Adipocyte (in vitro differentiated cells): ENCODE measurements around the gene ENO3.

Experiments used
- DNase-seq: peaks from one replicate; pipeline ENCODE4 v3.0.0-alpha.2; 2015; ENCODE audit warnings: low read depth
- H3K27me3 ChIP-seq: replicated peaks from 2 replicates; pipeline ENCODE4 v1.7.0; 2013; ENCODE audit warnings: mild to moderate bottlenecking, low read length, moderate library complexity; ENCODE audit not compliant: control insufficient read depth, insufficient read depth
- H3K36me3 ChIP-seq: 2 replicates; pipeline ENCODE4 v1.7.0; 2013; ENCODE audit warnings: low read length, mild to moderate bottlenecking, moderate library complexity; ENCODE audit not compliant: control insufficient read depth, insufficient read depth, severe bottlenecking
- H3K4me1 ChIP-seq: 2 replicates; pipeline ENCODE4 v1.7.0; 2013; ENCODE audit warnings: mild to moderate bottlenecking, low read length, moderate library complexity; ENCODE audit not compliant: control insufficient read depth, insufficient read depth
- H3K4me3 ChIP-seq: 2 replicates; pipeline ENCODE4 v1.7.0; 2013; ENCODE audit warnings: mild to moderate bottlenecking, low read length, moderate library complexity
- H3K9ac ChIP-seq: 2 replicates; pipeline ENCODE4 v1.7.0; 2013; ENCODE audit warnings: mild to moderate bottlenecking, low read length, moderate library complexity
- H3K9me3 ChIP-seq: 2 replicates; pipeline ENCODE4 v1.7.0; 2013; ENCODE audit warnings: mild to moderate bottlenecking, low read length, moderate library complexity; ENCODE audit not compliant: control insufficient read depth

Gene ENO3

DNA sequence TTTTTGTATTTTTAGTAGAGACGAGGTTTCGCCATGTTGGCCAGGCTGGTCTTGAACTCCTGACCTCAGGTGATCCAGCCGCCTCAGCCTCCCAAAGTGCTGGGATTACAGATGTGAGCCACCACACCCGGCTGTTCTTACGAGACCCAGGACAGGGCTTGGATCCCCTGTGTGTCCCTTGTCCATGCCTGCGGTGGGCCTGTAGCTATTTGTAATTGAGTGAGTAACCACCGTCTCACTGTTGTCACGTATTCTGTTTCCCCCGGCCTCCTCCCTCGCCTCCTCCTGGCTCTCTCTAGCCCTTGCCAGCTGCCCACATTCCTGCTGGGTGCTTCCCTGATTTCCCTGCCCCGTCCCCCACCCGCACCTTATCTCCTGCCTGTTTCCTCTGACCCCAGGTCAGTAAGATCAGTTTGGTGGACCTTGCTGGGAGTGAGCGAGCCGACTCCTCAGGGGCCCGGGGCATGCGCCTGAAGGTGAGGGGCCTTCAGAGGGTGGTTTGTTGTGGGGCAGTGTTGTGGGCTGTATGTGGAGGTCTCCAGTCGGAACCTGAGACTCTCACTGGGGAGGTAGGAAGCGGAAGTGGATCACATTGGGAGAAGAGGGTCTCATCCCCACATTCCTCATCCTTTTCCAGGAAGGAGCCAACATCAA lies 52.4 kb downstream of the ENO3 start:
- H3K4me3 ChIP-seq: no peak overlapping the region
- H3K27me3 ChIP-seq: no peaks in the 10 kb centered on the region
- no peaks in the 10 kb centered on the region for H3K9me3 ChIP-seq
- no peak overlapping the region for H3K9ac ChIP-seq
- H3K36me3 ChIP-seq: peaks cover 65% of the 10 kb centered on the region
- peaks cover 25% of the 10 kb centered on the region for H3K4me1 ChIP-seq
- DNase-seq: no peak
